Cardiac muscle cell (in vitro differentiated cells and primary cell): ENCODE data around the gene SMPX. TPM values are rescaled to one million over a fixed set of nuclear protein-coding genes. Genes with fewer than 3 reads are reported as not detected.

Experiments used
- DNase-seq, 2 donors: peaks; one replicate each; pipeline versions ENCODE4 v3.0.0 to v3.0.0-alpha.2; 2010 to 2017; ENCODE audit warnings: low read depth in 1 of 2, low spot score in 1 of 2
- H3K27ac ChIP-seq: fragments of 200-600 bp; sonication (generic); 2 replicates; pipeline ENCODE4 v1.5.1; 2016
- H3K27me3 ChIP-seq: fragments of 200-600 bp; sonication (generic); 2 replicates; pipeline ENCODE4 v1.6.0; 2016; ENCODE audit warnings: control low read depth
- H3K36me3 ChIP-seq: fragments of 200-600 bp; sonication (generic); 2 replicates; pipeline ENCODE4 v1.5.1; 2016; ENCODE audit warnings: control low read depth
- H3K4me1 ChIP-seq: fragments of 200-600 bp; sonication (generic); 2 replicates; pipeline ENCODE4 v1.8.1; 2017; ENCODE audit warnings: low read depth, mild to moderate bottlenecking, mixed run types
- H3K4me3 ChIP-seq: fragments of 200-600 bp; sonication (generic); 2 replicates; pipeline ENCODE4 v1.5.1; 2016; ENCODE audit warnings: mild to moderate bottlenecking
- H3K9me3 ChIP-seq: fragments of 200-600 bp; sonication (generic); 2 replicates; pipeline ENCODE4 v1.5.1; 2017; ENCODE audit warnings: low read depth, mild to moderate bottlenecking, control low read depth
- polyA plus RNA-seq: library from polyadenylated mRNA; unstranded; fragments of >200 nt; fragmentation: Nextera tagmentation; extraction: Ambion mirVana; gene quantifications from 2 replicates; pipeline ENCODE4 v1.2.1, GENCODE V29; 2016
- total RNA-seq: library from RNA; depleted of rRNA; stranded (reverse); fragments of >200 nt; gene quantifications from 2 replicates; pipeline ENCODE4 v1.2.3, GENCODE V29; 2016
- TF ChIP-seq, protein P1 (sequence below): IDR thresholded peaks from 2 replicates; pipeline ENCODE4 v1.5.1; 2012; ENCODE audit warnings: low read depth, mild to moderate bottlenecking, low read length

Gene SMPX
- total and polyA plus RNA-seq, 2 experiments from 2014 or later: 402 to 1,072 TPM

DNA sequence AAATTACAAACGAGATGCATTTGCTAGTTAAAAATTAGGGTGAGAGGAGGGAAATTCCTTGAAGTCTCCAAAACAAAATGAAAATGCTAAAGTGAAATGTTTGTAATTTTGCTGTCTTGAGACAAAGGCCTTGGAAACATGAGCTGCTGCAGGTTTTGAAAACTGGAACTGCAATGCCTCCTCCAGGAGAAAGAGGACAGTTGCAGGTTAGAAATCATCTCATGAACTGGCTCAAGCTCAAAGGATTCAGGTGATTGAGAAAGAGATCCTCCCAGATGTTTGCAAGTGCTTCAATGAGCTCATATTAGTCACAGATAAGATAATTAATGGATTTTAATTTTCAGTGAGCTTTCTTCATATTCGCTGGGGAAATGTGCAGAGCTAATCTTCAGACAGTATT lies 32.4 kb downstream of the SMPX start:
- H3K9me3 ChIP-seq: no peaks in the 10 kb centered on the region
- H3K36me3 ChIP-seq: peaks cover 35% of the 10 kb centered on the region
- no peaks in the 10 kb centered on the region for H3K27me3 ChIP-seq
- DNase-seq: peak in 1 of 2 donors; percentile 20
- no peak overlapping the region for H3K4me3 ChIP-seq
- TF ChIP-seq, protein P1, sequence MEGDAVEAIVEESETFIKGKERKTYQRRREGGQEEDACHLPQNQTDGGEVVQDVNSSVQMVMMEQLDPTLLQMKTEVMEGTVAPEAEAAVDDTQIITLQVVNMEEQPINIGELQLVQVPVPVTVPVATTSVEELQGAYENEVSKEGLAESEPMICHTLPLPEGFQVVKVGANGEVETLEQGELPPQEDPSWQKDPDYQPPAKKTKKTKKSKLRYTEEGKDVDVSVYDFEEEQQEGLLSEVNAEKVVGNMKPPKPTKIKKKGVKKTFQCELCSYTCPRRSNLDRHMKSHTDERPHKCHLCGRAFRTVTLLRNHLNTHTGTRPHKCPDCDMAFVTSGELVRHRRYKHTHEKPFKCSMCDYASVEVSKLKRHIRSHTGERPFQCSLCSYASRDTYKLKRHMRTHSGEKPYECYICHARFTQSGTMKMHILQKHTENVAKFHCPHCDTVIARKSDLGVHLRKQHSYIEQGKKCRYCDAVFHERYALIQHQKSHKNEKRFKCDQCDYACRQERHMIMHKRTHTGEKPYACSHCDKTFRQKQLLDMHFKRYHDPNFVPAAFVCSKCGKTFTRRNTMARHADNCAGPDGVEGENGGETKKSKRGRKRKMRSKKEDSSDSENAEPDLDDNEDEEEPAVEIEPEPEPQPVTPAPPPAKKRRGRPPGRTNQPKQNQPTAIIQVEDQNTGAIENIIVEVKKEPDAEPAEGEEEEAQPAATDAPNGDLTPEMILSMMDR: no peak
- H3K27ac ChIP-seq: peak overlapping the region; percentile 38
- H3K4me1 ChIP-seq: peaks cover 10% of the 10 kb centered on the region

DNA sequence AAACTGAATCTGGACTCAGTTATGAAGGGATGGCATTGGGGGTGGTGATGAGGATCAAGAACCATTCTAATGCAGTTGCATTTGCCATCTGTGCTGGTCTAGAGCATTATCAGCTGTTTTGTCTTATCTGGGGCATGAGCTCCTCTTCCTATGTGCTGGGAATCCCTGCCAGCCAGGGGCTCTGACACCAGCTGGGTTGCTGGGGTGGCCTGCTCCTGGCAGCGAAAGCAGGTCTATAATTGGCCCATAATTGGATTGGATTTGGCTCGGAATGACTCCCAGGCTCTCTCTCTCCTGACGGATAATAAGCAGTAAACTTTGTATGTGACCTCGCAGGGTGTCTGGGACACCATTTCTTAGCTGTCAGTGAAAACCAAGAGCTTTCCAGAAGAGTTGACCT lies 34.1 kb downstream of the SMPX start:
- DNase-seq: no peak
- no peaks in the 10 kb centered on the region for H3K9me3 ChIP-seq

DNA sequence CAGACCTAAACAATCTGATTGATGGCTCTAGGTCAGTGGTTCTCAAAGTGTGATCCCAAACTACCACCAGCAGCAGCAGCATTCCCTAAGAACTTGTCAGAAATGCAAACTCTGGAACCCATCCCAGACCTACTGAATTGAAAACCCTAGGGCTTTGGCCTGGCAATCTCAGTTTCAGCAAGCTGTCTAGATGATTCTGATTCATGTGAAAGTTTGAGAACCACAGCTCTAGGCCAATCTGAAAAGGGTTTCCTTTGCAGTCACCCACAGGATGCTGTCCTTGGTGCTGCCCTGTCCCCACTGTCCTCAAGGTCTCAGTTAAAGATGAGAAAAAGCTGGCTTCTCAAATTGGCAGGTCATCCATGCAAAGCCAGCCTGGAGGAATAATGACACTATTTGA lies 34.8 kb downstream of the SMPX start:
- DNase-seq: peak in 1 of 2 donors; percentile 55
- no peak overlapping the region for H3K4me3 ChIP-seq
- no peaks in the 10 kb centered on the region for H3K9me3 ChIP-seq
- peaks cover 18% of the 10 kb centered on the region for H3K36me3 ChIP-seq
- H3K4me1 ChIP-seq: peaks cover 10% of the 10 kb centered on the region
- TF ChIP-seq, protein P1: no peak
- H3K27ac ChIP-seq: no peak overlapping the region
- no peaks in the 10 kb centered on the region for H3K27me3 ChIP-seq

More for the DNA sequence above, 34.1 kb downstream of the SMPX start:
- Histone ChIP-seq H3K4me3 (no peak overlapping the region), H3K27me3 (no peaks in the 10 kb centered on the region), H3K27ac (no peak overlapping the region), H3K36me3 (peaks cover 20% of the 10 kb centered on the region), H3K4me1 (peaks cover 10% of the 10 kb centered on the region)
- TF ChIP-seq, protein P1: no peak

DNA sequence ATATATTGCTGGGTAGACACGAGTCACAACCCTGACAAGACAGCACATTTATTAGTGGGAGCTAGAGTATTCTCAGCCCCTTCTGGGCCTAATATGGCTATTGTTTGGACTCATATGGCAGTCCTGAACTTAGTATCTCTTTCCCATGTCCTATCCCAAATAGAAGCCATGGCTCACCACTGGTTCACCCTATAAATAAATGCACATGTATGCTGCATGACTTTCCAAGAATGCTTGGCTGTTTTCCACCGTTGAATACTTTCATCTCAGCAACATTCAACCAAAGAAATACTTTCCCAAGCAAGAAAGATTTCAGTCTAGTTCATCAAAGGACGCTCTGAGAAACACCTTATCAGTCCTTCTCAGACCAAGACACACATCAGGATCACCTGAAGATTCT lies 36.7 kb downstream of the SMPX start:
- Histone ChIP-seq H3K9me3 (no peaks in the 10 kb centered on the region), H3K4me3 (no peak overlapping the region), H3K4me1 (peaks cover 5% of the 10 kb centered on the region), H3K27ac (no peak overlapping the region), H3K36me3 (peaks cover 30% of the 10 kb centered on the region), H3K27me3 (no peaks in the 10 kb centered on the region)
- TF ChIP-seq, protein P1: no peak
- DNase-seq: no peak

DNA sequence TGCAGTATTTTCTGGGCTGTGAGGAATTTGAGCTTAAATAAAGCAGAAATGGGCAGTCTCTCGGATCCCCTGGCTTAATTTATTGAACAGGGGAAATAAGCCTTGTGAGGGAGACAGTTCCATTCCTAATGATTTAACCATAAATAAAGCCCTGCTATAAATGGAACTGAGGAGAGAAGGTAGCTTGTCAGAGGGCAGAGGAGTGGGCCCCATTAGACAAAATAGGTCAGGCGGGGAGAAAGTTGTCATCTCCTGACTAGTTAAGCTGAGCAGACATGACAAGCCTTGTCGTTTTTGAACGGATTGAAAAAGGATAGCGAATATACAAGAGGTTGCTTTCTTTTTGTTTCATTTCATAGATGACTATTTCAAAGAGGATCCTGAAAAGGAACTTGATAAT lies 39.3 kb downstream of the SMPX start:
- Histone ChIP-seq H3K4me3 (no peak overlapping the region), H3K36me3 (peaks cover 27% of the 10 kb centered on the region), H3K4me1 (no peaks in the 10 kb centered on the region), H3K27ac (peak overlapping the region; percentile 22), H3K27me3 (no peaks in the 10 kb centered on the region), H3K9me3 (no peaks in the 10 kb centered on the region)
- TF ChIP-seq, protein P1: no peak
- no peak for DNase-seq

DNA sequence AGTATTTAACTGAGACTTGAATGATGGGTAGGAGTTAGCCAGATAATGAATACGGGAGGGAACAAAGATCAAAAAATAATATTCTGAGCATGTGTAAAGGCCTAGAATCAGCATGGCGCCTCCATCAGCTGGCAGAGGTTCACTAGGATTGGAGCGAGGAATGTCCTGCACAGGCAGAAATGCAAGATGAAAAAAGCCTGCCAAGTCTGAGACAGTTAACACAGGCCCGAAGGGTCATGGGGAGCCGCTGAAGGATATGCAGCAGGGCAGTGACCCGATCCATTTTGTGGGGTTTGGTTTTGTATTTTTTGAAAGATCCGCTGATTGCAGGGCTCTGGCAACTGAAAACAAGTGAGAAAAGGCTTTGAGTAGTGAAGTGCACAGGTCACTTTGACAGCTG lies 40.1 kb downstream of the SMPX start:
- H3K36me3 ChIP-seq: peaks cover 29% of the 10 kb centered on the region
- H3K9me3 ChIP-seq: no peaks in the 10 kb centered on the region
- TF ChIP-seq, protein P1: no peak
- H3K4me1 ChIP-seq: no peaks in the 10 kb centered on the region
- DNase-seq: no peak
- peak overlapping the region; percentile 22 for H3K27ac ChIP-seq
- no peak overlapping the region for H3K4me3 ChIP-seq
- H3K27me3 ChIP-seq: no peaks in the 10 kb centered on the region
